LNCAP (cell line): ENCODE measurements around the gene SCRN1.

ENCODE experiments used
- CTCF ChIP-seq: fragments of 450-650 bp; IDR thresholded peaks from 2 replicates; pipeline ENCODE4 v1.5.1; 2017; ENCODE audit warnings: mild to moderate bottlenecking

Gene SCRN1

GRCh38 chr7:29914180-29914579, 75.4 kb downstream of the SCRN1 start:
- no peak for TF ChIP-seq CTCF

- no peak for TF ChIP-seq CTCF
Observed at GRCh38 chr7:29906200-29907022, 83.2 kb downstream of the SCRN1 start.

GRCh38 chr7:29900745-29901144, 88.9 kb downstream of the SCRN1 start:
- no peak for TF ChIP-seq CTCF

GRCh38 chr7:29898301-29898700, 91.3 kb downstream of the SCRN1 start:
- no peak for TF ChIP-seq CTCF

GRCh38 chr7:29896685-29897411, 92.8 kb downstream of the SCRN1 start:
- TF ChIP-seq CTCF = no peak

- no peak for TF ChIP-seq CTCF
Observed at GRCh38 chr7:29895559-29895958, 94.0 kb downstream of the SCRN1 start.

GRCh38 chr7:29894256-29894655, 95.3 kb downstream of the SCRN1 start:
- no peak for TF ChIP-seq CTCF
